GM18520 (cell line): ENCODE data around the gene WFDC11.
"Not testable (repeated sequence)": the region's sequence is repeated elsewhere in the genome, so short reads cannot be mapped to it uniquely, and the experiment has no call there.

Experiments
- ATAC-seq: cut with Tn5 transposase; IDR thresholded peaks from one replicate; pipeline ENCODE4 v1.9.1; 2021; ENCODE audit not compliant: unreplicated experiment

Gene WFDC11

DNA sequence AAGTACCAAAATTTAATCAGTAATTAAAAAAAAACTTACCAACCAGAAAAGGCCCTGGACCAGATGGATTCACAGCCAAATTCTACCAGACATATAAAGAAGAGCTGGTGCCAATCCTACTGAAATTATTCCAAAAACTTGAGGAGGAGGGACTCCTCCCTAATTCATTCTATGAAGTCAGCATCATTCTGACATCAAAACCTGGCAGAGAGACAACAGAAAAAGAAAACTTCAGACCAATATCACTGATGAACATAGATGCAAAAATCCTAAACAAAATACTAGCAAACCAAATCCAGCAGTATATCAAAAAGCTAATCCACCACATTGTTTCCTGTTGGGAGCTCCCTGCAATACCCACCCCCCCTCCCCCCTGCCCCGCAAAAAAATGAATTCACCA lies at the start of gene WFDC11:
Gene WFDC11 (minus strand): TSS at position 101 of the 400 bp plus-strand sequence. CDS start 19,639 bp downstream, outside the sequence.
- ATAC-seq = no peak

DNA sequence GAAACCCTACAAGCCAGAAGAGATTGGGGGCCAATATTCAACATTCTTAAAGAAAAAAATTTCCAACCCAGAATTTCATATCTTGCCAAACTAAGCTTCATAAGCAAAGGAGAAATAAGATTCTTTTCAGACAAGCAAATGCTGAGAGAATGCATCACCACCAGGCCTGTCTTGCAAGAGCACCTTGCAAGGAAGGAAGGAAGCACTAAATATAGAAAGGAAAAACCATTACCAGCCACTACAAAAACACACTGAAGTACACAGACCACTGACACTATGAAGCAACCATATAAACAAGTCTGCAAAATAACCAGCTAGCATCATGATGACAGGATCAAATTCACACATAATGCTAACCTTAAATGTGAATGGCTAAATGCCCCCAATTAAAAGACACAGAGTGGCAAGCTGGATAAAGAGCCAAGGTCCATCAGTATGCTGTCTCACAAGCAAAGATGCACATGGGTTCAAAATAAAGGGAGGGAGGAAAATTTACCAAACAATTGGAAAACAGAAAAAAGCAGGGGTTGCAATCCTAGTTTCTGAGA lies 46.2 kb upstream of the WFDC11 start:
- ATAC-seq = not testable (repeated sequence)

DNA sequence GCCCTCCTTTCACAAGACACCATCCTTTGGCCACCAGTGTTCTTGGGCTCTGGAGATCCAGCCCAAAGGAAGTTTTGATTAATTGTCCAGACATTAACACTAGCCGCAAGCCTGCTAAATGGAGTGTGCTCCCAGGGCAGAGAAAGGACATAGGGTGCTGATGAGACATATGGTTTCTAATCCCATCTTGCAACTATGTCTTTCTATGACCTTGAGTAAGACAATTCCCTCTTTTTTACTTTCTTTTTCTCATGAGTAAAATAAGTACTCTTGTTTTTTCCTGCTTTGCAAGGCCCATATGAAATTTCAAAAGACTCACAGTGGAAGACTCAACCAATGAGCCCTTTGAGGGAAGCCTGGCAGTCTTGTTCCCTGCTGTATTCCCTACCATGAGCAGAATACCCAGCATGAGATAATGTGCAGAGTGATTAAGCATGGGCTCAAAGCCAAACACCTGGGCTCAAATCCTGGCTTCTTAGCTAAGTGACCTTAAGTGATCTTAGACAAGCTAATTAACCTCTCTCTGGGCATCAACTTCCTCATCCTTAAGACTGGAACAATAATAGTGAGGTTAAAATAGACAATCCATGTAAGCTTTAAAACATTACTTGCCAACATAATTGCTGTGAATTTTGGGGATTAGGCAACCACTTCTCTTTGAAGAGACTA lies 35.1 kb upstream of the WFDC11 start, which contains the start of gene WFDC10B:
Gene WFDC10B (minus strand): TSS at position 51 of the 669 bp plus-strand sequence. CDS start 19,027 bp downstream, outside the sequence.
- ATAC-seq = no peak

DNA sequence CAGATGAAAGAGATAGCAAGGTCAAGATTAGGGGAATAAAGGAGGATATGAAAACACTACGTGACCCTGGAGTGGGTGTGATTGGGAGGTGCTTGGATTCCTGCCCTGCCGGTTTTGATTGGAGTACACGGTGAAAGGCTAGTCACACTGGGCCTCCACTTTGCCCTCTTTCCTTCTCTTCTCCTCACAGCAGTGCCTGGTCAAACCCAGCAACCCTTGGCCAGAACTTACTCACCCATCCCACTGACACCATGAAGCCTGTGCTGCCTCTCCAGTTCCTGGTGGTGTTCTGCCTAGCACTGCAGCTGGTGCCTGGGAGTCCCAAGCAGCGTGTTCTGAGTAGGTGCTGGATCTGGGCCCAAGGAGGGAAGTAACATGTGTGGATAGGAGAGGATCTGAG lies 31.8 kb upstream of the WFDC11 start, which contains the start of gene WFDC13:
Gene WFDC13 (plus strand): TSS at position 166 of the 400 bp plus-strand sequence. CDS start 86 bp downstream, at position 252.
- no peak for ATAC-seq

DNA sequence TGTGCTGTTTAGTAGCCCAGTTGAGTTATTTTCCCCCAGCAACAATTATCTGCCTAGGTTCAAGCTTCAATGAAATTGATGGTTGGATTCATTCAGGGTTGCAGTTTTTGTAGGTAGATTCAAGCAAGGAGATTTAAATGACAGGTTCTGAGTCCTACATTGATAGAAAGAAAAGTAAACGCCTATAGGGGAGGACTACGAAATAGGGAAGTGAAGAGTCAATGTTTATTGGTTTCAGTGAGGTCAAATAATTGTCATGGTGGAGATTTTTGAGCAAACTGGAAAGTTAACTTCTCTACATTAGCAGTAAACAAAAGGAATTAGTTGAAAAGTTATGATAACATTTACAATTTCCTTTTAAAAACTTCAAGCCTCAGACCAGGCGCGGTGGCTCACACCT lies 31.1 kb upstream of the WFDC11 start:
- ATAC-seq = no peak

DNA sequence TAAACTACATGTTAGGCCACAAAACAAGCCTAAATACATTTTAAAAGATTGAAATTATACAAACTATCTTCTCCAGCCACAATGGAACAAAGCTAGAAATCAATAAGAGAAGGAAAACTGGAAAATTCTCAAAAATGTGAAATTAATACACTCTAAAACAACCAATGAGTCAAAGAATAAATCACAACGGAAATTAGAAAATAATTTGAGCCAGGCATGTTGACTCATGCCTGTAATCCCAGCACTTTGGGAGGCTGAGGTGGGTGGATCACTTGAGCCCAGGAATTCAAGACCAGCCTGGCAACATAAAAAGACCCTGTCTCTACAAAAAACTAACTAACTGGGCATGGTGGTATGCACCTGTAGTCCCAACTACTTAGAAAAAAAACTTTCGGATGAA lies 25.5 kb upstream of the WFDC11 start:
- no peak for ATAC-seq

DNA sequence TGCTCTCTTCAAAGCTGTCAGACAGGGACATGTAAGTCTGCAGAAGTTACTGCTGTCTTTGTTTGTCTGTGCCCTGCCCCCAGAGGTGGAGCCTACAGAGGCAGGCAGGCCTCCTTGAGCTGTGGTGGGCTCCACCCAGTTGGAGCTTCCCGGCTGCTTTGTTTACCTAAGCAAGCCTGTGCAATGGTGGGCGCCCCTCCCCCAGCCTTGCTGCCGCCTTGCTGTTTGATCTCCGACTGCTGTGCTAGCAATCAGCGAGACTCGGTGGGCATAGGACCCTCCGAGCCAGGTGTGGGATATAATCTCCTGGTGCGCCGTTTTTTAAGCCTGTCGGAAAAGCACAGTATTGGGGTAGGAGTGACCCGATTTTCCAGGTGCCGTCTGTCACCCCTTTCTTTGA lies 23.3 kb upstream of the WFDC11 start:
- ATAC-seq = not testable (repeated sequence)

DNA sequence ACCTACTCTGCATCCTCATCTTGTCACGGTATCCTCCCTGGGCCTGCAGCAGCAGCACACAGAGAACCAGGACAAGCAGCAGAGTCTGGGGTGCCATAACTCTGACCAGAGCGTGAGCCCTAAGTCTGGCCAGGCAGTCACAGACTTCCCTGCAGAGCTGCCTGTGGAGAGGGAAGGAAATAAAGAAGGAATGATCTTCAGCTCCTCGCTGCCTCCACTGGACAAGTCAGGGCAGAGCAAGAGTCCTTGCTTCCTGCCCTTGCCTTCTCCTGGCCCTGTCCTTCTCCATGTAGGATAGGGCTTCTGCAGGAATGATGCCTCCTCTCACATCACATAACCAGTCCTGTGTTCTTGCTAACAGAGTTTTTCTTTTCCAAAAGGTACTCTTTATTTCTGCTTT lies 15.9 kb upstream of the WFDC11 start:
- ATAC-seq = no peak

DNA sequence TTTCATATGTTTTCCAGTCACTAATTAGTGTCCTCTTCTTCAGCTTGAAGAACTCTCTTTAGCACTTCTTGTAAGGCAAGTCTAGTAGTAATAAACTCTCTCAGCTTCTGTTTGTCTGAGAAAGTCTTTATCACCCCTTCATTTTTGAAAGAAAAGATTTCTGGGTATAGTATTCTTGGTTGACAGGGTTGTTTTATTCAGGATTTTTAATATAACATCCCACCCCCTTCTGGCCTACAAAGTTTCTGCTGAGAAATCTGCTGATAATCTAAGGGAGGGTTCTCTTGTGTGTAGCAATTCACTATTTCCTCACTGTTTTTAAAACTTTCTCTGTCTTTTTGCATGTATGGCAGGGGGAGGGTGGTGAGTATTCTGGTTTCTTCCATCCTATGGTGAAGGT lies 9.6 kb upstream of the WFDC11 start:
- no peak for ATAC-seq

DNA sequence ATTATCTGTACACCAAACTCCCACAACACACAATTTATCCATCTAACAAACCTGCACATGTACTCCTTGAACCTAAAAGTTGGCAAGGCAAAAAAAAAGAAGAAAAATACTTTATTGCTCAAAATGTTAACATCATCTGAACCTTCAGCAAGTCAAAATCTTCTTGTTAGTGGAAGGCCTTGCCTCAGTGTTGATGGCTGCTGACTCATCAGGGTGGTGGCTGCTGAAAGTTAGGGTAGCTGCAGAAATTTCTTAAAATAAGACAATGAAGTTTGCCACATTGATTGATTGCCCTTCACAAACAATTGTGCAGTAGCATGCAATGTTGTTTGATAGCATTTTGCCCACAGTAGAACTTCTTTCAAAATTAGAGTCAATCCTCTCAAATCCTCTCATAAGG lies 2.7 kb upstream of the WFDC11 start:
- ATAC-seq = no peak

DNA sequence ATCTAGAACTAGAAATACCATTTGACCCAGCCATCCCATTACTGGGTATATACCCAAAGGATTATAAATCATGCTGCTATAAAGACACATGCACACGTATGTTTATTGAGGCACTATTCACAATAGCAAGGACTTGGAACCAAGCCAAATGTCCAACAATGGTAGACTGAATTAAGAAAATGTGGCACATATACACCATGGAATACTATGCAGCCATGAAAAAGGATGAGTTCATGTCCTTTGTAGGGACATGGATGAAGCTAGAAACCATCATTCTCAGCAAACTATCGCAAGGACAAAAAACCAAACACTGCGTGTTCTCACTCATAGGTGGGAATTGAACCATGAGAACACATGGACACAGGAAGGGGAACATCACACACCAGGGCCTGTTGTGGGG lies 13.0 kb downstream of the WFDC11 start:
- not testable (repeated sequence) for ATAC-seq

DNA sequence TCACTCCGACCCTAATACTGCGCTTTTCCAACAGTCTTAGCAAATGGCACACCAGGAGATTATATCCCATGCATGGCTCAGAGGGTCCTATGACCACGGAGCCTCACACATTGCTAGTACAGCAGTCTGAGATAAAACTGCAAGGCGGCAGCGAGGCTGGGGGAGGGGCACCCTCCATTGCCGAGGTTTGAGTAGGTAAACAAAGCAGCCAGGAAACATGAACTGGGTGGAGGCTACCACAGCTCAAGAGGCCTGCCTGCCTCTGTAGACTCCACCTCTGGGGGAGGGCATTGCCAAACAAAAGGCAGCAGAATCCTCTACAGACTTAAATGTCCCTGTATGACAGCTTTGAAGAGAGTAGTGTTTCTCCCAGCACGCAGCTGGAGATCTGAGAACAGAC lies 18.3 kb downstream of the WFDC11 start:
- not testable (repeated sequence) for ATAC-seq

DNA sequence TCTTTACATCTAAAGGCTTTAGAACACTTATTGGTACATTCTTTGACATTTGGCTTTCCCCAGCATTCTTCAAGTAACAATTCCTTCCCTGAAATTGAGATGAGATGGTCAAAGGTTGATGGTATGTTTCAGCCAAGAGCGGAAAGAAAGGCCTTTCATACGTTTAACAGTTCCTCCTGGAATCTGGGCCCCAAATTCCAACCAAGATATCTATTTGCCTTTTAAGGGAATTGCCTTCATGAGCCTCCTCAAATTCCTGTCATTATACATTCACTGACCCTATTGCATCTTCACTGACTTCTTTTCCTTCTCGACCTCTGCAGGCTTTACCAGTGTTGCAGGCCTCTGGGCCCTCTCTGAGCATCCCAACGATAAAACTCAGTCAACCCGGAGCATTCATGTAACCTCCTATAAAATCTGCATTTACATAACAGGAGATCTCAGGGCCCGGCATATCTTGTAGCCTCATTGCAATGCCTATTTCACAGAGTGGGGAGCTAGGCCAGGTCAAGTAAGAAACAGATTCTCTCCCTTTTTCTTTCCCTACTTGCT lies 20.7 kb downstream of the WFDC11 start:
- ATAC-seq = no peak

DNA sequence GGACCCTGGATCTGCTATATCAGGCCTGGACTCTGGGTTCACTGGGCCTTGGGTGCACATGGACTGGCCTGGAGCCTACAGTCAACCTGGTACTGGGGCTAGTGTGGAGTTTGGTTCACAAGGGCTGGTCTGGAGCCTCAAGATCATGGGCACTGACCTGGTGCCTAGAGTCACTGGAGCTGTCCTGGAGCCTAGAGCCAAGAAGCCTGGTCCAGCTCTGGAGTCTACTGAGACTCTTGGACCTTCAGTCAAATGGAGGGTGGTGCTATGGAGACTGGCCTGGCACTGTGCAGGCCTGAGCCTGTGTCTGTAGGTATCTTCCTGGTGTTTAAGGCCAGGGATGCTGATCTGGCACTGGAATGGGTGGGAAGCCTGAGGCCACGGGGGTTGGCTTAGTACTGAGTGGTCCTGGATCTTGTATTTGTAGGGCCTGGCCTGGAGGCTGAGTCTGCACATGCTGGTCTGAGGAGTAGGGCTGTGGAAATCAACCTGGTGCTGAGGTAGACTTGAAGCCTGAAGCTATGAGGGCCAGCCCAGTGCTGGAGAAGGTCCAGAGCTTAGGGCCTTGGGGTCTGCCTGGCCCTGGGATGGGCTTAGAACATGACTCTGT lies 22.5 kb downstream of the WFDC11 start:
- no peak for ATAC-seq

DNA sequence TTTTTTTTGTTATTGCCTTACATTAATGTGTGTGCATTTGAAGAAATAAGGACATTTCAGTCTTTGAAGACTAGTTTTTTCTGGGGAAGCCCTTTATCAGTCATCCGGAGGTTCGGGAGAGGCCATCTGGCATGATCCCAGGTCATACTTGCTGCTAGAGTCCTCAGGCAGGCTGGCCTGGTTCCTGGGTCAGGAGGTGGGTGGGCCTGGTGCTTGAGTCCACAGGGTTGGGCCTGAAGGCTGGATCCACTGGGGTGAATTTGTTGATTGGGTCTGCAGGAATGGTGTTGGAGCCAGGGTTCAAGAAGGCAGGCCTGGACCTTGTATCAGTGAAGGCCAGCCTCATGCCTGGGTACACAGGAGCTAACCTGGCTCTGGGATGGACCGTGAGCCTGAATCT lies 23.2 kb downstream of the WFDC11 start:
- ATAC-seq = no peak

DNA sequence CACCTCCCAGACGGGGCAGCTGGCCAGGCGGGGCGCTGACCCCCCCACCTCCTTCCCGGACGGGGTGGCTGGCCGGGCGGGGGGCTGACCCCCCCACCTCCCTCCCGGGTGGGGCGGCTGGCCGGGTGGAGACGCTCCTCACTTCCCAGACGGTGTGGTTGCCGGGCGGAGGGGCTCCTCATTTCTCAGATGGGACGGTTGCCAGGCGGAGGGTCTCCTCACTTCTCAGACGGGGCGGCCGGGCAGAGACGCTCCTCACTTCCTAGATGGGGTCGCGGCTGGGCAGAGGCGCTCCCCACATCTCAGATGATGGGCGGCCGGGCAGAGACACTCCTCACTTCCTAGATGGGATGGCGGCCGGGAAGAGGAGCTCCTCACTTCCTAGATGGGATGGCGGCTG lies 24.2 kb downstream of the WFDC11 start:
- not testable (repeated sequence) for ATAC-seq

DNA sequence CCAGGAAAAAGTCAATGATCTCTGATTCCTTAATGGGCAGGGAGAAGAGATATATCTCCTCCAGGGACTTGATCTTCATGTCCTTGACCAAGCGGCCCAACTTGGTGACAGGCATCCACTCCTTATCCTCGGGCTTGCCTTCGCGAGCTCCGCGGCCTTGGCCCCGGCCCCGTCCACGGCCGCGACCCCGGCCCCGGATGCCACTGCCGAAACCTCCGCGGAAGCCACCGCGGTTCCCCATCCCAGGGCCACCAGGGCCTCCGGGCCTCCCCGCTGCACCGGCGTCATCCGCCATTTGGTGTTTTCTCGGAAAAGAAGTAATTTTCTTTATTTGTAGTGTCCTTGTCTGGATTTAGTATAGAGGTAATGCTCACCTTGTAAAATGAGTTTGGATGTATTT lies 29.0 kb downstream of the WFDC11 start:
- ATAC-seq = not testable (repeated sequence)

DNA sequence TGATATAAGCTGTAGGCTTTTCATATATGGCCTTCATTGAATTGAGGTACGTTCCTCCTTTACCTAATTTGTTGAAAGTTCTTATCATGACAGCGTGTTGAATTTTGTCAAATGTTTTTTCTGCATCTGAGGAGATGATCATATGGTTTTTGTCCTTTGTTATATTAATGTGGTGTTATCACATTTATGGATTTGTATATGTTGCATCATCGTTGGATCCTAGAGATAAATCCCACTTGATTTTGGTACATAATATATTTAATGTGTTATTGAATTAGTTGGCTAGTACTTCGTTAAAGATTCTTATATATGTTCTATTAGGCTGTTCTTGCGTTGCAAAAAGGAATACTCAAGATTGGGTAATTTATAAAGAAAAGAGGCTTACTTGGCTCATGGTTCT lies 30.4 kb downstream of the WFDC11 start:
- ATAC-seq = no peak

DNA sequence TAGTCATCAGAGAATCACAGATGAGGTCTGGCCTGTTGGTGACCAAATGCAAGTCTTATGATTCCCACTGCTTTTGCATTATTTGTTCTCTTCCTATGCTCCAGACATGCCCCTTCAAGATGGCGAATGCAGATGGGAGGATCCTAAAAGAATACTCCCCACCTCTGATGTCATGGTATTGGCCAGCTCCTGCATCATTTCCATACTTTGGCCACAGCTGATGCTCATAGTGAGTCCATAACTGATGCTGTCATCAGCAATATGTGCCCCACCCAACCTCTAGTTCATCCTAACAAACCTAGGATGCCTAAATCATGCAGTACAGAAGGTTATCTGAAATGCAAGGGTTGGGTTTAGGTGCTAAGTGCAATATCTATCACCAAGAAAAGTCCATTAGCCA lies 33.5 kb downstream of the WFDC11 start:
- no peak for ATAC-seq

DNA sequence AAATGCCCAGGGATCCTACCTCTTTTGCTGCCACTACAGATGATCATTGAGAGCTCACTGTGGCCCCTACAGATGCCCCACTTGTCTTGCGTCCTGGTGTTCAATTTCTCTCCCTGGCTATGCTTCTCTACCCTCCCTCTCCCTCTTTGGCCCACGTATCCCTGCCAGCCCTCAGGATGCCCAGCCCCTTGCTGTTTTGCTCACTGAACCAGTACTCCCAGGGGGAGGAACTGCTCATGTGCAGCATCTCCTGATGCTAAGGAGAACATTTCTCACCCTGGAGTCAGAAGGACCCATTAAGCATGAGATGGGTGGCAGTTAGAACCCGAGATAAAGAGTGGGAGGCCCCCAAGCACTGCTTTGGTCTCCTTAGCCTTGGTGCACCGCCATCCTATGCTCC lies 38.9 kb downstream of the WFDC11 start, which contains the start of gene WFDC9:
Gene WFDC9 (minus strand): TSS at position 101 of the 400 bp plus-strand sequence. CDS start 21,103 bp downstream, outside the sequence.
- no peak for ATAC-seq

DNA sequence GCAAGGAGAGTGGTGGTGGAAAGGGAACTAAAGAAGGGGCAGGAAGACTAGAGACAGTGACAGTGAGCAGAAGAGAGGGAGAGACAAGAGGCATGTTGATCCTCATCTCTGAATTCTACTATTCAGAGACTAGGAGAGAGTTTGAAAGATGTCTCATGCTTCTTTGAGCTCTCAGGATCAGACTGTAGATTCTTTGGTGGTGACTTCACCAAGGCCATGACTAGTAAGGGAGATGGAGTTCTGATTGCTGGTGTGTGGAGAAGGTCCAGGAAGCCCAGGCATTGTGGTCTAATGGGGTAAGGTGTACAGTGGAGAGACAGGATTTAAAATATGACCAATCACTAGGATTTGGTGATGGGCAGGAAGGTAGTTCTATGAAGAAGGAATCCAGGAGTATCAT lies 39.7 kb downstream of the WFDC11 start:
- ATAC-seq = no peak
